Hindlimb muscle (tissue), 1 donor: ENCODE results near the gene CCT6B. TPM values are rescaled to one million over a fixed set of nuclear protein-coding genes. Genes with fewer than 3 reads are reported as not detected.
"Not testable (repeated sequence)": the region's sequence is repeated elsewhere in the genome, so short reads cannot be mapped to it uniquely, and the experiment has no call there.

Experiments used
- DNase-seq: peaks from one replicate; pipeline ENCODE4 v3.0.0-alpha.2; 2013
- polyA plus RNA-seq: library from polyadenylated mRNA; unstranded; fragments of 120-200 nt; gene quantifications from one replicate; pipeline ENCODE4 v1.2.1, GENCODE V29; 2013; ENCODE audit not compliant: insufficient read length

CCT6B gene
- polyA plus RNA-seq: 1.7 TPM

GRCh38 chr17:34961093-34961911, at the start of gene CCT6B, which contains the start of gene ZNF830:
Gene CCT6B (minus strand): TSS chr17:34961460. CDS start chr17:34961393, 67 bp downstream.
Gene ZNF830 (plus strand): TSS chr17:34961540. CDS start chr17:34961567, 27 bp downstream.
- DNase-seq: peak; percentile 97

- DNase-seq: no peak
Measured at GRCh38 chr17:35010093-35010492, 48.8 kb upstream of the CCT6B start.

DNA sequence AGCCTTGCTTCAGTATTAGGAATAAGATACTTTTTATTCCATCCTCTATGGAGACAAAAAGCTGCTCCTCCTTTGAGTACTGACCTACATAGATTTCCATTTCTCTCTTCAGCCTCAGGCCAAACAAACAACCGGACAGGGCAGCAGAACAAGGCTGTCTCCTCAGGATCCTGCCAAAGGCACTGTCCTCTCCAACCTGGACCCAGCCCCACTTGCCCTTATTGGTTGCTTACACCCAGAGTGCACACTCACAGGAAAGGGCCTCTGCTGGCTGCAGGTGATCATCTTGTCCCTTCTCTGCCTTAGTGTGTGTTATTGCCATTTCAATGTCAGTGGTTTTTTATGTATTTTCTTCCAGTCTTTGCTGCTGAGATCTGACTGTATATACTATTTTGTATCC, 45.7 kb upstream of the CCT6B start:
- DNase-seq: no peak

- no peak for DNase-seq
Measured at GRCh38 chr17:35006345-35006744, 45.1 kb upstream of the CCT6B start.

- DNase-seq: no peak
Measured at GRCh38 chr17:35003778-35004177, 42.5 kb upstream of the CCT6B start.

GRCh38 chr17:35002876-35003551, 41.8 kb upstream of the CCT6B start:
- no peak for DNase-seq

- no peak for DNase-seq
Measured at GRCh38 chr17:35001549-35001948, 40.3 kb upstream of the CCT6B start.

DNA sequence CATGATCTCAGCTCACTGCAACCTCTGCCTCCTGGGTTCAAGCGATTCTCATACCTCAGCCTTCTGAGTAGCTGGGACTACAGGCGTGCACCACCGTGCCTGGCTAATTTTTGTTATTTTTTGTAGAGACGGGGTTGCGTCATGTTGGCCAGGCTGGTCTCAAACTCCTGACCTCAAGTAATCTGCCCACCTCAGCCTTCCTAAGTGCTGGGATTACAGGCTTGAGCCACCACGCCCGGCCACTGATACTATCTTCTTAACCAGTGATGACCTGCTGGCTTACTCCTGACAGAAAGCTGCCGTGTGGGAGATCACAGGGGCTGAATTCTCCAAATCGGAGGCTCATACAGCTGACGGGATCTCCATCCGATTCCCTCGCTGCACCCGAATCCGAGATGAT, 39.7 kb upstream of the CCT6B start:
- not testable (repeated sequence) for DNase-seq

DNA sequence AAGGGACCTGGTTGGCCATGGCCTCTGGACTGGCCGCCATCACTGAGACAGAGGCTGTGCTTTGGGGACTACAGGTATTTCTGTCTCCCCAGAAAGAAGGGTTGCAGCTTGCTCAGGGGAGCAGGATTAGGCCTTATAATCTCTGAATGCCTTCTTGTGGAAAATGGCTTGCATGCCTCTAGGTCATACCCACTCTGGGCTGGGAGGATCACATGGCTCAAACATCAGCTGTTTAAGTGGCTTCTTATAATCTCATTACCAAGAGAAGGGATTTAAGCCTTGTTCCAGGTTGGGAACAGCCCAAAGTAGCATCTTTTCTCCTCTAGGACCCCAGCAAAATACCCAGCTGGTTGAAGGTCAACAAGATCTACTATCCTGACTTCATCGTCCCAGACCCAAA, 38.2 kb upstream of the CCT6B start:
- no peak for DNase-seq

GRCh38 chr17:34998205-34998604, 36.9 kb upstream of the CCT6B start:
- no peak for DNase-seq

- DNase-seq: peak; percentile 87
Measured at GRCh38 chr17:34997355-34997862, 36.1 kb upstream of the CCT6B start.

DNA sequence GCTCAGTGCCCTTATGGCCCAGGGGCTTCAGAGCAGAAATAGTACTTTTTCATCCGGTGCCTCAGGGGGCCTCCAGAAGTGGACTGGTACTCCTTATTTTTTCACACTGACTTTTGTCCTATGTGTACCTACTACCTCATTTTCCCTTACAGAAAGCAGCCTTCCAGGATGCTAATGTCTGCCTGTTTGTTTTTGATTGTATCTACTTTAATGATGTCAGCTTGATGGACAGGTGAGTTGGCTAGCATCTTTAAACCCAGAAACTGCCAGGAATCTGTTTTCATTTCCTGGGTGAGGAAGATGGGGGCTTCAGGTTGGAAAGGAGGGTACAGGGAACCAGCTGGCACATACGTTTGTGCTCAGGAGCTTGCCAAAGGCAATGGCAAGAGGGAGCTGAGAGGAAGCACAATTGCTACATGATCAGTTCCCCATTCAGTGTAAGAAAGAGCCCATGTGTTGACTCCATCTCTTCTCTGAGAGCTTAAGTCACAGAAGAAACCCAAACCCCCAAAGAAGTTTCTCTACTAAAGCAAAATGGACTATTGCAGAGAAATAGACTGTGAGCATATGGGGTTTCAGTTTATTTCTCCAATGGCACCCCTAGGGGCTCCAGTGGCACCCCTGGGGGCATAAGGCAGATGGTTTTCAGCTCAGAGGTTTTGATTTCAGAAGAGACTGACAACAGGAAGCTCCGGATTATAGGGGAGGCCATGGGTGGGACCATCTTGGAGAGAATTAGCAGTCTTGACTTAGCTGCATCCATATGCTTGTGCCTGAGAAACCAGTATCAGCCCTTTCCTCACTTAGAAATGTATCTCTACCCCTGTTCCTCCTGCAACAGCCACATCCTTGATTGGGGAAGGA, 35.4 kb upstream of the CCT6B start:
- no peak for DNase-seq

GRCh38 chr17:34993031-34993430, 31.8 kb upstream of the CCT6B start:
- DNase-seq: no peak

- no peak for DNase-seq
Measured at GRCh38 chr17:34991606-34992005, 30.3 kb upstream of the CCT6B start.

GRCh38 chr17:34990921-34991365, 29.7 kb upstream of the CCT6B start:
- DNase-seq: no peak

DNA sequence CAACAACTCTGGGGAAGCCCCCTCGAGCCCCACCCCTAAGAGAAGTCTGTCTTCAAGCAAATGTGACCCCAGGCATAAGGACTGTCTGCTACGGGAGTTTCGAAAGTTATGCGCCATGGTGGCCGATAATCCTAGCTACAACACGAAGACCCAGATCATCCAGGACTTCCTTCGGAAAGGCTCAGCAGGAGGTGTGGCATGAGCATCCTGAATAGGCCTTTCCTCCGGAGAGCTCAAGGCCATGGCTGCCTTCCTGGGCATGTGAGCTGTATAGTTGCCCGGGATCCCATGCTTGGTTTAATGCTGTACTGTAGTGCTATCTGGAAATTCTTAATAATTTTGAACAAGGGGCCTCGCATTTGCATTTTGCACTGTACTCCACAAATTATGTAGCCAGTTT, 28.2 kb upstream of the CCT6B start:
- DNase-seq: no peak

GRCh38 chr17:34988644-34989043, 27.4 kb upstream of the CCT6B start:
- DNase-seq: no peak

DNA sequence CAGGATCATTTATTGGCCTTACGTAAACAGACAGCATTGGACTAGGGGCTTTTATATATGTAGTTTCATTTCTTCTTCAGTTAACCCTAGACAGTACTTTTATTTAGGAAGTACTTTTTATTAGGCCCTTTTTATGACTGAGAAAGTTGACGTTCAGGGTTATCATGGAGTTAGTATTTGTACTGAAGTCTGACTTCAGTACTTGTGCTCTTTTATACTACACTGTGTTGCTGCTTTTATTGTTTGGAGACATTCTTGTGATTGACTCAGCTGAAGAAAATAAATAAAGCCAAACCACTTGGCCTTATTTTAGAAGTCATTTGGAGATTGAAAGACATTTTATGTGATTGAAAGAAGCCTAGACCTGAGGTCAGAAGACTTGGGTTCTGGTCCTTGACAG, 26.0 kb upstream of the CCT6B start:
- DNase-seq: no peak

DNA sequence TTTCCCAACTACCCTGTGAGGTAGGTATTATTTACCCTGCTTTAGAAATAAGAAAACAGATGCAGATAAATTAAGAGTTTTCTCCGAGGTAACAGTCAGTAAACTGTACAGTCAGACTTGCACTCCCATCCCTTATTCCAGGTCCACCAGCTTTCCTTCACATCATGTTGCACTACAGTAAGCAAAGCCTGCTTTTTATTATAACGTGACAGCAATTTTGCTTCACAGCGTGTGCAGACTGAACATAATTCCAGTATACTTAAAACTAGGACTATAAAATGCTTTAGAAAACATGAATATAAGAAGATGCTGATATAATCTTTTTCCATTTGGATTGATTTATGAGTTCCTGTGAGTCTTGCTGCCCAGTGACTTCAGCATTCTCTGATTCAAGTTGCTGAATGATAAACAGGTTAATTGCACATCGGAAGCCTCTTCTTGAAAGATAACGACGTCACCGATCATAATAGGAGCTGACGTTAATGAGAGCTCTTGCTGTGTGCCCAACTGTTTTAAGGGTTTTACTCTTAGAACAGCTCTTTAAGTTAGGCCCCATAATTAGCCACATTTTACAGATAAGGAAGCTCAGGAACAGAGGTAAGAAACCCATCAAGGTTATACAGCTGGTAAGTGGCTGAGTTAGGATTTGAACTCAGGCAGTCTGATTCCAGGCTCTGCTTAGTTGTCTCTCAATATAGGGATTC, 20.4 kb upstream of the CCT6B start:
- no peak for DNase-seq

DNA sequence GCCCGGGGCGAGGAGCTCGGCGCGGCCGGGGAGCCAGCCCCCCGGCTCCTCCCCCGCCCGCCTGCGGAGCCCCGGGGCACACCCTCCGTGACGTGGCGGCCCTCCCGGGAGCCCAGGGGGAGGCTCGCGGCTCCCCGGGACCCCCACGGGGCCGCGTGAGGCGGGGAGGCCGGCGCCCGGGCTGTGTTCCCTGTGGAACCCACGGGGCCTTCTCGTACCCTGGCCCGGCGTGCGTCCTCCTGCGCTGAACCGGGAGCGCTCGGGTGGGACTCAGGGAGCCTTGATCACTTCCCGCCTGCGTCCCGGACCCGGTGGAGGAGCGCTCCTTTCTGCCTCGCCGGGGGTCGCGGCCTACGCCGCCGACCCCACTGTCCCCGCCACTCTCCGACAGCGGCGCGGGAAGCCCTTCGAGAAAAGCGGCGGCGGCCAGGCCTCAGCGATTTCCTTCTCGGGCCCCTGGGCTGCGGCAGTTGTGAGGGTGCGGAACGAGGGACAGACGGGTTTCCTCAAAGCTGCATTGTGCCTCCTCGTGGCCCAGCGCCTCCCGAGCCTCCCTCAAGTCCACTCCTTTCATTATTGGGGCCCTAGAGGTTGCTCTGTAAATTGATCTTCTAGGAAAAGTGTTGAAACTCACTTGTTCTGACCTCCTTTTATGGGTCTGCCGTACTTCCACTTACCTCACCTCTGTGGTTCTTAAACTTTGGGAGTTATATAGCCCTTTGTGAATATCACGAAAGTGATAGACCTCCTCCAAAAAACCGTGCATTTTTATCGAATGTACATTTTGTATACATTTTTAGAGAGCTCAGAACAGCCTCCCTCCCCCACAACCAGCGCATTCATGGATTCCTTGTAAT, 19.6 kb upstream of the CCT6B start:
- peak; percentile 85 for DNase-seq

- peak; percentile 96 for DNase-seq
Measured at GRCh38 chr17:34980353-34980680, 19.1 kb upstream of the CCT6B start, which contains the start of gene LIG3. Gene LIG3 (plus strand): TSS chr17:34980512. CDS start chr17:34983006, 2,494 bp downstream.
